ENCODE results near the gene PRSS3. TPM values are rescaled to one million over a fixed set of nuclear protein-coding genes. Genes with fewer than 3 reads are reported as not detected.

PRSS3 gene
- polyA plus RNA-seq, 1 donor from 2014 or later = not detected

- H3K4me3 ChIP-seq (ENCODE audit: low read length) = no peak overlapping the region
These were observed 16.5 kb upstream of the PRSS3 start for GRCh38 chr9:33778700-33779351.

GRCh38 chr9:33780276-33780675, 15.1 kb upstream of the PRSS3 start:
- H3K27me3 ChIP-seq (ENCODE audit: insufficient read depth, low read depth, low read length) = no peaks in the 10 kb centered on the region
- H3K27ac ChIP-seq (ENCODE audit: low read length) = no peak overlapping the region
- H4K20me1 ChIP-seq (ENCODE audit: insufficient read depth) = no peaks in the 10 kb centered on the region
- H2AFZ ChIP-seq (ENCODE audit: low read depth, low read length) = no peak overlapping the region
- H3F3A ChIP-seq (ENCODE audit: insufficient read depth, low read length, poor library complexity, severe bottlenecking) = no peaks in the 10 kb centered on the region
- no peak overlapping the region for H3K4me2 ChIP-seq (ENCODE audit: low read length)
- H3K36me3 ChIP-seq (ENCODE audit: insufficient read depth, low read length) = no peaks in the 10 kb centered on the region
- H3K79me2 ChIP-seq (replicated peaks; ENCODE audit: insufficient read depth, low read length) = no peaks in the 10 kb centered on the region
- no peak overlapping the region for H3K9ac ChIP-seq (ENCODE audit: low read length)
- no peaks in the 10 kb centered on the region for H3K9me2 ChIP-seq (ENCODE audit: insufficient read depth, low read length)
- no peak overlapping the region for H3K4me3 ChIP-seq (ENCODE audit: low read length)
- no peaks in the 10 kb centered on the region for H3K9me3 ChIP-seq (ENCODE audit: low read length)
- TF ChIP-seq EZH2 (IDR thresholded peaks at IDR 0.05; ENCODE audit: borderline replicate concordance, insufficient read depth, low read length, poor library complexity, severe bottlenecking) (no peak), CTCF (IDR thresholded peaks at IDR 0.05; ENCODE audit: poor library complexity, severe bottlenecking) (no peak), POLR2AphosphoS5 (IDR thresholded peaks at IDR 0.05) (no peak), SMC3 (conservative IDR thresholded peaks at IDR 0.05; ENCODE audit: poor library complexity) (no peak), RAD21 (conservative IDR thresholded peaks at IDR 0.05) (no peak), TAF1 (IDR thresholded peaks at IDR 0.05; ENCODE audit: low read depth) (no peak)

More at GRCh38 chr9:33778700-33779351, 16.5 kb upstream of the PRSS3 start:
- Histone ChIP-seq H3K9me3 (ENCODE audit: low read length) (no peaks in the 10 kb centered on the region), H3K79me2 (replicated peaks; ENCODE audit: insufficient read depth, low read length) (no peaks in the 10 kb centered on the region), H3K4me2 (ENCODE audit: low read length) (no peak overlapping the region), H3K9me2 (ENCODE audit: insufficient read depth, low read length) (no peaks in the 10 kb centered on the region), H3K27ac (ENCODE audit: low read length) (no peak overlapping the region), H3K36me3 (ENCODE audit: insufficient read depth, low read length) (no peaks in the 10 kb centered on the region), H3K9ac (ENCODE audit: low read length) (no peak overlapping the region), H4K20me1 (ENCODE audit: insufficient read depth) (no peaks in the 10 kb centered on the region), H2AFZ (ENCODE audit: low read depth, low read length) (no peak overlapping the region), H3K27me3 (ENCODE audit: insufficient read depth, low read depth, low read length) (no peaks in the 10 kb centered on the region), H3F3A (ENCODE audit: insufficient read depth, low read length, poor library complexity, severe bottlenecking) (no peaks in the 10 kb centered on the region)
- TF ChIP-seq CTCF (IDR thresholded peaks at IDR 0.05; ENCODE audit: poor library complexity, severe bottlenecking) (peak; percentile 80), MXI1 (conservative IDR thresholded peaks at IDR 0.05; ENCODE audit: poor library complexity, severe bottlenecking) (no peak), SMC3 (conservative IDR thresholded peaks at IDR 0.05; ENCODE audit: poor library complexity) (peak; percentile 68), RAD21 (conservative IDR thresholded peaks at IDR 0.05) (peak; percentile 46)

GRCh38 chr9:33781736-33782135, 13.6 kb upstream of the PRSS3 start:
- Histone ChIP-seq H3K9me2 (ENCODE audit: insufficient read depth, low read length) (no peaks in the 10 kb centered on the region), H3K4me2 (ENCODE audit: low read length) (no peak overlapping the region), H3F3A (ENCODE audit: insufficient read depth, low read length, poor library complexity, severe bottlenecking) (no peaks in the 10 kb centered on the region), H3K27ac (ENCODE audit: low read length) (no peak overlapping the region), H3K27me3 (ENCODE audit: insufficient read depth, low read depth, low read length) (no peaks in the 10 kb centered on the region), H3K9ac (ENCODE audit: low read length) (no peak overlapping the region), H3K9me3 (ENCODE audit: low read length) (no peaks in the 10 kb centered on the region), H3K79me2 (replicated peaks; ENCODE audit: insufficient read depth, low read length) (no peaks in the 10 kb centered on the region), H2AFZ (ENCODE audit: low read depth, low read length) (no peak overlapping the region), H4K20me1 (ENCODE audit: insufficient read depth) (no peaks in the 10 kb centered on the region), H3K4me3 (ENCODE audit: low read length) (no peak overlapping the region), H3K36me3 (ENCODE audit: insufficient read depth, low read length) (no peaks in the 10 kb centered on the region)
- TF ChIP-seq EP300 (conservative IDR thresholded peaks at IDR 0.05; ENCODE audit: poor library complexity, severe bottlenecking) (no peak), RAD21 (conservative IDR thresholded peaks at IDR 0.05) (no peak), POLR2AphosphoS5 (IDR thresholded peaks at IDR 0.05) (no peak), CTCF (IDR thresholded peaks at IDR 0.05; ENCODE audit: poor library complexity, severe bottlenecking) (no peak), TAF1 (IDR thresholded peaks at IDR 0.05; ENCODE audit: low read depth) (no peak), REST (IDR thresholded peaks at IDR 0.05; ENCODE audit: borderline replicate concordance) (no peak), SMC3 (conservative IDR thresholded peaks at IDR 0.05; ENCODE audit: poor library complexity) (no peak), EZH2 (IDR thresholded peaks at IDR 0.05; ENCODE audit: borderline replicate concordance, insufficient read depth, low read length, poor library complexity, severe bottlenecking) (no peak), MXI1 (conservative IDR thresholded peaks at IDR 0.05; ENCODE audit: poor library complexity, severe bottlenecking) (no peak)
